Endometrial microvascular endothelial cells (primary cell): Measurements from ENCODE around the gene KIF1A. TPM values are rescaled to one million over a fixed set of nuclear protein-coding genes. Genes with fewer than 3 reads are reported as not detected.
"Not testable (repeated sequence)": the region's sequence is repeated elsewhere in the genome, so short reads cannot be mapped to it uniquely, and the experiment has no call there.

Experiments used
- in situ Hi-C: cut with HindIII; loops from 2 replicates; pipeline ENCODE4 v1.10.0; 2017; ENCODE audit warnings: low sequenced_read_pairs, low pct_unique_long_range_greater_than_20kb; ENCODE audit errors: inconsistent ontology term
- total RNA-seq: library from RNA; depleted of rRNA; stranded (reverse); fragments of >200 nt; gene quantifications from one replicate; pipeline ENCODE4 v1.2.3, GENCODE V29; 2015; ENCODE audit errors: inconsistent ontology term

The KIF1A gene
- total RNA-seq, 1 donor from 2014 or later, result not detected

DNA sequence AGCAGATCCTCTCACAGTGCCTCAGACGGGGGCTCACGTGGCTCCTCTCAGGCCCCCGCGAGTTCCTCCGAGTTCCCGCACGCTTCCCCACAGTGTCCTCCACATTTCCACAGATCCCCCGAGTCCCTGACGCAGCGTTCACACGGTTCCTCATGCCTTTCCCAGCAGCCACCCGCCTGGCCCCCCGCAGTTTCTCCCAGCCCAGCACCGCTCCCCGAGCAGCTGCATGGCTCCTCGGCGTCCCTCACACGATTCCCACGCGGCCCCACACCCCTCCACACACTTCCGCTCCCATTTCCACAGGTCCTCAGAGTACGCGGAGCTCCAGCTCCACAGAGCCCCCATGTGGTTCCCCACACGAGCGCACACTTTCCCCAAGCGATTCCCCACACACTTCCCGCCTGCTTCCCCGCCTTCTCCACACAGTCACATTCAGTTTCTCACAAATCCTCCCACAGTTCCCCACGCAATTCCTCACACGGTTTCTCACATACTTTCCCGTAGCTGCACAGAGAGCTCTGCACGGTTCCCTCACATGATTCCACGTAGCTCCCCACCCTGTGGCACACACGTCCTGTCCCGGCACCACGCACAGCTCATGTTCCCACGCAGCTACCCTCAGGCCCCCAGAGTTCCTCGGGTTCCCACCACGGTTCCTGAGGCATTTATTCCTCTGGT is 39.9 kb downstream of the KIF1A start:
- in situ Hi-C loops, result no loop called here

DNA sequence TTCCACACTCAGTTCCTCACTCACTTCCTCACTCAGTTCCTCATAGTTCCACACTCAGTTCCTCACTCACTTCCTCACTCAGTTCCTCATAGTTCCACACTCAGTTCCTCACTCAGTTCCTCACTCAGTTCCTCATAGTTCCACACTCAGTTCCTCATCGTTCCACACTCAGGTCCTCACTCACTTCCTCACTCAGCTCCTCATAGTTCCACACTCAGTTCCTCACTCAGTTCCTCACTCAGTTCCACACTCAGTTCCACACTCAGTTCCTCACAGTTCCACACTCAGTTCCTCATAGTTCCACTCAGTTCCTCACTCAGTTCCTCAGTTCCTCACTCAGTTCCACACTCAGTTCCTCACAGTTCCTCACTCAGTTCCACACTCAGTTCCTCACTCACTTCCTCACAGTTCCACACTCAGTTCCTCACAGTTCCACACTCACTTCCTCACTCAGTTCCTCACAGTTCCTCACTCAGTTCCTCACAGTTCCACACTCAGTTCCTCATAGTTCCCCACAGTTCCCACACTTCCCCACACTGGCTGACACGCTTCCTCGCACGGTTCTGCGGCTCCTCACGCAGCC is 40.7 kb downstream of the KIF1A start:
- in situ Hi-C loops, result not testable (repeated sequence)

DNA sequence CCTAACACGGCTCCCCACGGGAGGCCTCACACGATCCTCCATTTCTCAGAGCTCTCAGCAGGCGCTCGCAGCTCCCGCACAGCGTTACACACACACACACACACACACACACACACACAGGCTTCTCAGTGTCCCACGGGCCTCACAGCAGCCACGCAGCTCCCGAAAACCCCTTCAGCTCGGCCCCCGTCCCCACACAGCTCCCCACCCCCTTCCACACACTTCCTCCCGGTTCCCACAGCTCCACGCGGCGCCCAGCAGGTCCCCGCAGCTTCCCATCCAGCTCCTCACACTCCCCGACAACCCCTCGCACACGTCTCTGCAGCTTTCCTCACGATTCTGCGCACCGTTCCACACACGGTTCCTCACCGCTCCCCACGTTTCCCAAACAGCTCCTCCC is 41.6 kb downstream of the KIF1A start:
- in situ Hi-C loops, result no loop called here

DNA sequence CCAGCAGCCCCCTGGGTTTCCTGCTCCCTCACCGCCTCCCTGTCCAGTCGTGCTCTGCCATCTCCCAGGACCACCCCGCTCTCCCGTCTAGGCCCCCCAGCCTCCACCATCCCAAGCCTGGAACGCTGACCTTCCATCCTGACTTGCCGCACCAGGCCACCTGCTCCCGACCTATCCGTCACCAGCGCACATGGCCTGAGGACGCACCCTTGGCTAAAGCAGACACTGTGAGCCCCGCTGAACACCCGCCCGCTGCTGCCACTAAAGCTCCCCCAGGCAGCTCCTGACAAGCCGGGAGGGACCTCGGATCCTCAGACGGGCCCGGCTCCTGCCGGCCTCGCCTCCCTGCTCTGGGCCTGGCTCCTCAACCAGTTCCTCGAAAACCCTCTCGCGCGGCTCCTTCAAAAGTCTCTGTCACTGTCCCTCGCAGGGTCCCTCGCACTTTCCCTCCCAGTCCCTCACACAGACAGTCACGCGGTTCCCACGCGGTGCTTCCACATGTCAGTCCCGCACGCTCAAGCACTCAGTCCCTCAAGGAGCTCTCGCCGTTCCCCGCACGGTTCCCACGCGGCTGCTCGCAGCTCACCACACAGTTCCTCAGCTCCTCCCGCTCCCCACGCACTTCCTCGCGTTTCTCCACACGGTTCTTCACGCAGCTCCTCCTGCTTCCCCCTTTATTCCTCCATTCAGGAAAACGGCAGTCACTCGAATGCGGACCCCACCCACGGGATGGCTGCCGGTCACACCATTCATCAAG is 42.4 kb downstream of the KIF1A start:
- in situ Hi-C loops, result no loop called here

DNA sequence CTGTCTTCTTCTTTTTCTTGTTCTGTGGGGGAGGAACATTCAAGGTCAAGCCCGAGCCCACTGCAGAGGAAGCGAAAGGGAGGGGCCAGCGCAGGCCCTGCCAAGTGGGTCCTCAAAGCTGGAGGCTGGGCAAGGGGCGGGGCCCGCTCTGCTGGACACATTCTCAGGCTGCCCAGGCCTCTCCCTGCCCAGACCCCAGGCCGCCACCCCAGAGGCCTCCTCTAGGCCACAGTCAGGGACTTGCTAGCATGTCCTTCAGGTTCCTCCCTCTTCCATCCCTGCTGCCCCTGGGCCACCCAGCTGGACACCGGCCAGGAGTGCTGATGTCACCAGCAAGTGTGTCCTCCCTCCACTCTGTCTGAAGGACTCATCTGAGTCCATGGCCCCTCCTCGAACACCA is 44.1 kb downstream of the KIF1A start:
- in situ Hi-C loops, result no loop called here

DNA sequence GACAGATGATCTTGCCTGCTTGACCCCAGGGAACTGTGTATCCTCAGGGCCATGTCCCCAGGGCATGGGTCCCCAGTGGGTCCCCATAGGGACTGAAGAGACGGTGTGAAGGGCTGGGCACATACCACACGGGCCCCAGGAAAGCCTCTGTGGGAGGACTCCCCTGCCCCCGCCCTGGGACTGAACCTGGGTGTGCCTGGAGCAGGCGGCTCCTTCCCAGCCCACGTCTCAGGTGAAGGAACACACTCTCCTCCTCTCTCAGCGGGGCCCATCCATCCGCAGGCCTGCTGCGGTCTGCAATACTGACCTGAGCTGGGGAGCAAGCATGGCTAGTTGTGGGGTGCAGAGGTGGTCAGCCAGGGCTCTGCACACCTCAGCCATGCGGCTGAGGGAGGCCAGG is 45.2 kb downstream of the KIF1A start:
- in situ Hi-C loops, result no loop called here

DNA sequence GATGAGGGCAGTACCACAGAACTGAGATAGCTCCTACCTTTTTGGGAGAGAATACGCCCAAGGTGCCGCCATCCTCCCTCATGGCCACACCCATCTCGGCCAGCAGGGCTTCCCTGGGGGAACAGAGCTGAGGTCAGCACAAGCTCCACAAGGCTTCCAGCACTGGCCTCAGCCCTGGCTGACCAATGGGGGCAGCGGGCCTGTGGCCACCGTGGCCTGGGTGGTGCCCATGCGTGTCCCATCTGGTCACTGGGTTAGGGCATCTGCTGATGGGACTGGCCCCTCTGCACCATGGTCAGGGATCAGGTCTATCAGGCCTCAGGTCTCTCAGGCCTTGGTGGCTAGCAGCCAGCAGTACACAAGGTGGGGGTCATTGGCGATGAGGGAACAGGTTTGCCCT is 50.9 kb downstream of the KIF1A start:
- in situ Hi-C loops, result no loop called here

DNA sequence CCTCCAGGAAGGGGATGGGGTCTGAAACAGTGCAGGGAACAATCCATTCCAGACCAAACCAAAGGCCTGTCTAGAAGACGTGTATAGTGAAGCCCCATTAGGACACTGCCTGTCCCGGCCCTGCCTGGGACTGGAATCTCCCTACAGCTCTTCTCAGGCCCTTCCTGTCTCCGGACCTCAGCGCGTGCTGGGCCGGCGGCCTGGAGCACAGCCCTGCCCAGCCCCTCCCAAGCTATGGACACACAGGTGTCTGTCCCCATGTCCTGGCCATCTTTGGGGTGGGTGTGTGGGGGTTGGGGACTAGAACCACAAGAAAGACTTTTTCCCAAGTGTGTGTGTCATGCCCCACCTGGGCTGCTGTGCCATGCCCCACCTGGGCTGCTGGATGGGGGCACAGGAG is 51.8 kb downstream of the KIF1A start:
- in situ Hi-C loops, result no loop called here

DNA sequence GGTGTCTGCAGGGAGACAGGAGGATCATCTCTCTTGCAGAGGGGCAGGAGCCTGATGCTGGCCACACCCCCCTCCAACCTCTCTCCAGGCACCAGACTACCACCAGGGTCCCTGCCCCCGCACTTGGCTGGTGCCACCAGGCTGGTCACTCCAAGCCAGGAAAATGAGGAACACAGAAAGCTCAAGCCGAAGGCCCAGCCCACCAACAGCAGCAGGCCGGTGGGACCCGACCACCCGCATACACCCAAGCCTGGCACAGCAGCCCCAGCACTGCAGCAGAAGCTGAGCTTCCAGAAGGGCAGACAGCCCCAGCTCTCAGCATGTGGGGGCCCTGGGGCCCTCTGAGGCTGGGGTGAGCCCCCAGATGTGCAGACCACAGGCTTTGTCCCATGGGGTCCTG is 52.7 kb downstream of the KIF1A start:
- in situ Hi-C loops, result no loop called here

DNA sequence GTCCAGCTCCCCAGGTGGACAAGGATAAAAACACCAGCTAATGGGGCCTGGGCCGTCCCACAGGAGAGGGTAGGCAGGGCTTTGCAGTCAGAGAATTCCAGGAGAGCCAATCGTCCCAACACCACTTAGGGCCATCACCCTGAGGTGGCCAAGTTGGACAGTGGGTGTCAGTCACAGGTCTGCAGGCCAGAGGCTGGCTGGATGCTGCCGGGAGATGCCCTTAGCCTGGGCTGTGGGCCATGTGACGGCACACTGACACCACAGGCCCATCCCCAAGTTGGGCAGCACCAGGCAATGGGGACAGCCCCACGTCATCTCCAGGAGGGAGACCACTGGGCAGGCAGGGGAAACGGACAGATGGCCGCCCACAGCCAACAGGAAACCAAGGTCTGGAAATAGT is 53.9 kb downstream of the KIF1A start:
- in situ Hi-C loops, result no loop called here

DNA sequence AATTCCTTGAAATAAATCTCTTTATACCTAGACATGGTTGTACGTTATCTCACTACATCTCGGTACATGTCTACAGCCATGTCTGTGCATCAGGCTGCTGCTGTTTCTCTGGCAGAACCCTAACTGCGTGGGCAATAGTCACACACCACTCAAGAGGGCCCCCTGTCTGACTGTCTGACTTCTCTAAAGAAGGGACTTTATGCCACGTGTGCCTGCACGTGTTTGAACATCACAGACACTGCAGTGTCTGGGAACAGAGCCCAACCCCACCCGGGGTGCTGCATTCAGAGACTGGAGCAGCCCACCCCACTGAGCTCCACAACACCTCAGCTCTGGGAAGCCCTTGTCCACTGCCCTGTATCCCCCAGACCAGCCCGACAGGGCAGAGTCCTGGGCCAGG is 55.0 kb downstream of the KIF1A start:
- in situ Hi-C loops, result no loop called here

DNA sequence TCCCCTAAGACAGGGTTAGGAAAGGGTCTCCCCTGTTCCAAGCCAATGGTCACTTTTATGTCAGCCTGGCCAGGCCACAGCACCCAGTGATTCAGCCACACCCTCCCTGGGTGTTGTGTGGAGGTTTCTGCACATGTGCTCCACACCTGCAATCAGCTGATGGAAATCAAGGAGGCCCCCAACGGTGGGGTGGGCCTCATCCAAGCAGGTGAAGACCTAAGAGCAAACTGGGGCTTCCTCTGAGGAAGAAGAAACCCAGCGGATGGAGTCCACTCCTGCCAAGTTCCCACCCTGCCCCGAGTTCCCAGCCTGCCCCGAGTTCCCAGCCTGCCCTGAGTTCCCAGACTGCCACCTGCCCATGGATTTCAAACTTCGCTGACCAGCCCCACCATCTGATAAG is 55.4 kb downstream of the KIF1A start:
- in situ Hi-C loops, result no loop called here

DNA sequence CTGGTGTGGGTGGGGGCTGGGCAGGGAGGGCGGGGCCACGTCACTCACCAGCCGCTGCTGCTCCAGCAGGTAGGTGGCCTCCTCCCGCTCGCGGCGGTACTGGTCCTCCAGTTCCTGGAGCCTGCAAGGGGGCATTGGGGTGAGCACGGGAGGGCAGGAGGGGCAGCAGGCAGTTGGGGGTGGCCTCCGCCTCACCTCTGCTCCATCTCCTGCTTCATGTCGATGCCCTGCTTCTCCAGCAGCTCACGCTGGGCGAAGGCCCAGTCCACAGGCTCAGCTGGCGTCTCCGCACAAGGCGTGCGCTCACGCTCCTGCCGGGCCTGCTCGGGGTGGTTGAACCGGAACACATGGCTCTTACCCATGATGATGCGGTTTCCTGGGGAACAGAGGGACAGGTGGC is 57.0 kb downstream of the KIF1A start:
- in situ Hi-C loops, result no loop called here

DNA sequence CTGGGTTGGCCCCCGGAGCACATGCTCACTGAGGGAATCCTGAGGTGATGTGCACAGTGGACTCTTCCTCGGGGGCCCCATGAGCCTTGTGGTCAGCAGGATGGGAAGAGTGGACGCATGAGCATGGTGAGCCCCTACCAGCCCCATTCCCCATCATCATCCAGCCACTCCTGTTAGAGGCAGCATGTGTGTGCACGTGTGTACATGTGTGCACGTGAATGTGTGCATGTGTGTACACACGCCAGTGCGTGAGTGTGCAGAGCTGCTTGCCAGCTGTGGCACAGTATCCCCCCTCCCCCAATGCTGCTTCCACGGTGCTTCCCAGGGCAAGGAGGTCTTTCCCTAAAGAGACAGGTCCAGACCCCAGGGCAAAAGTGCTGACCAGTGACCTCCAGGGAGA is 57.8 kb downstream of the KIF1A start:
- in situ Hi-C loops, result no loop called here

DNA sequence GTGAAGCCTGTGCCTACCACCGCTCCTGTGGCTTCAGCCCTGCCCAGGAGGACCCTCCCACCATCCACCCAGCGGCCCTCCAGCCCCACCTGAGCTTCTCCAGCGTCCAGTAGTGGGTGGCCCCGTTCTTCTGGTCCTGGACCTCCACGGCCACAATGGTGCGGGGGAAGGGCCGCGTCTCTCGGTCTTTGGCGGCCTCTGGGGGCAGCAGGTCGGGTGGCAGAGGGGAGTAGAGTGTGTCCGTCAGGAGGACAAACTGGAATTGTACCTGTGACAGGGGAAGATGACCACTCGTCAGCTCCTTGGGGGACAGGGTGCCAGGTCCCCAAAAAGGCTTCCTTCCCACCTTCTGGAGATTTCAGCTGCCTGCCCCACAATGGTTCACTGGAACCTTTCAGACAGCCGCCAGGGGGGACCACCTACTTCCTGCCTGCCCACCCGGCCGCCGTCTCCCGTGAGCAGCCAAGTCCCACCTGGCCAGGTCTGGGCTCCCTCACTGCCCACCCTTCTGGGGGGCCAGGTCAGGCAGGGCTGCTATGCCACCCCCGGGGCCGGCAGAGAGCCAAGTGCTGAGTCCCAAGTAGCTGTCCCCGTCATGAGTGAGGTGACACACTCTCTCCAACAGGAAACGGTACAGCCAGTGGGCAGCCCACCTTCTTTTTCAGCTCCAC is 59.3 kb downstream of the KIF1A start:
- in situ Hi-C loops, result no loop called here

DNA sequence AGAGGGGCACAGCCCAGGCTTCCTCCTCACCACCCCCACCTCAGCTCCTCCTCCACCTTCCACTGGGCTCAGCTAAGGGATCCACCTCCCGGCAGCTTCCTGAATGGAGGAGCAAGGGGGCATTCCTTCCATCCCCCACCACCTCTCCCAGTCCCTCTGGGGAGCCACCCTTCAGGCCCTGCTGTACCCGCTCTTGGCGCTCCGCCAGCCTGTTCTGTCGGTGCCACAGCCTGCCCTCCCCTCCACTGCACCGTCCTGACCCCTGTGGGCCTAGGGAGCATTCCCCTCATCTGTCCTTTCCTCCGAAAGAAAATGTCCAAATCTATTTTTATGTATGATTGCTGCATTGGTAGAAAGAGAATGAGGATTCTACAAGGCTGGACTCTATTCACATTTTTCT is 59.9 kb downstream of the KIF1A start:
- in situ Hi-C loops, result no loop called here

DNA sequence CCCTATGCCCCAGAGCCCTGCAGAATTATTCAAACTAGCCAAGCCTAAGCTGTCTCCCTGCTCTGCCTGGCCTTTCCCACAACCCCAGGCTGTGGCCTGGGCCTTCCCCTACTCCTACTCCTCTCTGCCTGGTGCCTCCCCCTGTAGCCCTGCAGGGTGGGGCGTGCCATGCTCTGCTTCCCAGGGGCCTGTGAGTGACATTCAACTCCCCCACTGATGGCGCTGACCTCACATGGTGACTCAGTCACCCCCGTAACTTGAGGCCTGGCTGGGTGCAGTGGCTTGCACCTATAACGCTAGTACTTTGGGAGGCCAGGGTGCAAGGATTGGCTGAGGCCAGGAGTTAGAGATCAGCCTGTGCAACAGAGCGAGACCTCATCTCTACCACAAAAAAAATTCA is 60.6 kb downstream of the KIF1A start:
- in situ Hi-C loops, result no loop called here

DNA sequence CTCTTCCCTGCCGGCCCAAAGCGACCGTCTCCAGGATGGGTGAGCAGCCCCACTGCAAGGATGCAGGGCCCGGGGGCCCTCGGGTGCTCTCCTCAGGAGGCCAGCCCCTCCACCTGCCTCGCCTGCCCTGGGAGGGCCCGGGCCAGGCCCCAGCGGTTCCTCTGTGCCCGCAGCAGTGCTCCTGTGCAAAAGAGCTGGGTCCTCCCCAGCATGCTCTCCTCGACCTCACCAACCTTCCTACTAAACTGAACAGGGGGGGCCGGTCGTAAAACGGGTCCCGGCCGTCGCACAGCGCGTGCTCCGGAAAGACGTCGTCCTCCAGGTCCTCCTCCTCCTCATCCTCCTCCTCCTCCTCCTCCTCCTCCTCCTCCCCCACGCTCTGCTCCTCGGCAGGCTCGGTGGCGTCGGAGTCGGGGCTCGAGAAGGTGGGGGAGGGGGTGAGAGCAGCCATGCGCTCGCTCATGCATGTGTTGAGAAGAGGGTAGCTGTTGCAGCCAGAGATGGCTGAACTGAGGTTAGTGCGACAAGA is 62.9 kb downstream of the KIF1A start:
- in situ Hi-C loops, result no loop called here

DNA sequence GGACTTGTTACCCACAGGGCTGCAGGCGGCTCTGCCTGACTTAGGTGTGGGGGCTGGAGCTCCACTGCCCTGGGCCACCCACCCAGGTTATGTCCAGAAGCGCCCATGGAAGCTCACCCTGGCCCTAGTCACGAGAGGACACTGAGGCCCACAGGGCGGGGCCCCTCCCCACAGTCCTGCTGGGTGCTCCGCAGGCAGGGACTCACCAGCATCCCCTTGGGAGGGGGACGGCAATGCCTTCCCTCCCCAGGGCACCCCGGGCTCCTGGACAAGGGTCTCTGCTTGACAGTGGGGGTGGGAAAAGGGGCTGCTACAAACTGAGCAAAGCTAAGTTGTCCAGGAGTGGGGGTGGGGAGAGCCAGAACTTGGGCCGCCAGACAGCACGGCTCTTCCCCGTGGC is 67.8 kb downstream of the KIF1A start:
- in situ Hi-C loops, result no loop called here

DNA sequence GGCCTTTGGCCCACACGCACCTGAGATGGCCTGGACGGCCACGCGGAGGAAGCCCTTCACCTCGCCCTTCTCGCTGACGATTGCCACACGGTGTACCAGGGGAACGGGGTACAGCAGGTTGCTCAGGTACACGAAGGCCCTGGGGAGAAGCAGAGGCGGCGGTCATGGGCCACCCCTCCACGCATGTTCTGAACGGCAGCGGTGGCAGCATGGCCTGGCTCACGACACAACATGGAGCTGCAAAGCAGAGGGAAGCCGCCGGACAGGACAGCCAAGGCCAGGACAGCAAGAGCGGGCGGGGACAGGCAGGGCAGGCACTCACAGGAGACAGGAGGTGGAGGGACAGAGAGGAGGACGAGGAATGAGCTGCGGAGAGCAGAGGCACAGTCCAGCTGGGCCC is 69.6 kb downstream of the KIF1A start:
- in situ Hi-C loops, result no loop called here
